Lower lobe of right lung (tissue), 2 donors: Measurements from ENCODE around the gene ZNF536. TPM values are rescaled to one million over a fixed set of nuclear protein-coding genes. Genes with fewer than 3 reads are reported as not detected.

ENCODE experiments used
- ATAC-seq, 2 donors: fragments of 200-7000 bp; cut with Tn5 transposase; one replicate each; pipeline ENCODE4 v1.9.1; 2020 to 2022; ENCODE audit warnings: mild to moderate bottlenecking in 2 of 2, moderate library complexity in 2 of 2
- DNase-seq: peaks from one replicate; pipeline ENCODE4 v3.0.0-alpha.2; 2020
- H3K27ac ChIP-seq: fragments of 200-600 bp; one replicate; pipeline ENCODE4 v1.8.0; 2022
- H3K27me3 ChIP-seq: fragments of 200-600 bp; one replicate; pipeline ENCODE4 v1.8.0; 2022; ENCODE audit warnings: low read depth
- H3K36me3 ChIP-seq: fragments of 200-600 bp; one replicate; pipeline ENCODE4 v1.8.0; 2022; ENCODE audit warnings: mild to moderate bottlenecking
- H3K4me1 ChIP-seq: fragments of 200-600 bp; one replicate; pipeline ENCODE4 v1.8.0; 2022
- H3K4me3 ChIP-seq: fragments of 200-600 bp; one replicate; pipeline ENCODE4 v1.8.0; 2022; ENCODE audit warnings: mild to moderate bottlenecking
- H3K9me3 ChIP-seq: fragments of 200-600 bp; one replicate; pipeline ENCODE4 v1.8.0; 2022
- intact Hi-C: fragments of 100-400 bp; cut with DNase I; formaldehyde crosslinking; loops from one replicate; pipeline ENCODE4 v1.11.0; 2022
- total RNA-seq: library from RNA; stranded (reverse); fragmentation: NEBNext Ultra II Directional; extraction: Animal tissue kit (Norgen Biotek cat#: 25700); gene quantifications from one replicate; pipeline ENCODE4 v1.2.1, GENCODE V29; 2021
- TF ChIP-seq, protein P1 (sequence below): fragments of 200-600 bp; IDR thresholded peaks from one replicate; pipeline ENCODE4 v1.8.0; 2022; ENCODE audit warnings: antibody characterized with exemption, mild to moderate bottlenecking
- donor health status: DM: no; HTN: yes; CAD: no; lungs with severe emphysema.

ZNF536 gene
- total RNA-seq, 1 donor from 2014 or later, result 0.12 TPM

DNA sequence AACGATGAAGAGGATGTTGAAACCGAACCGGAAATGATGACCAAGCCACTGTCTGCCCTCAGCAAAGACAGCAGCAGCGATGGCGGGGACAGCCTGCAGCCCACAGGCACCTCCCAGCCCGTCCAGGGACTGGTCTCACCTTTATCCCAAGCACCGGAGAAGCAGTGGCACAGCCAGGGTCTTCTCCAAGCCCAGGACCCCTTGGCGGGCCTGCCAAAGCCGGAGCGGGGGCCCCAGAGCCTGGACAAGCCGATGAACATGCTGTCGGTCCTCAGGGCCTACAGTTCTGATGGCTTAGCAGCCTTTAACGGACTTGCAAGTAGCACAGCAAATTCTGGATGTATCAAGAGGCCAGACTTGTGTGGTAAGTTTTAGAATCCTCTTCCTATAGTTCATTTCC lies 177.0 kb downstream of the ZNF536 start:
- TF ChIP-seq, protein P1, sequence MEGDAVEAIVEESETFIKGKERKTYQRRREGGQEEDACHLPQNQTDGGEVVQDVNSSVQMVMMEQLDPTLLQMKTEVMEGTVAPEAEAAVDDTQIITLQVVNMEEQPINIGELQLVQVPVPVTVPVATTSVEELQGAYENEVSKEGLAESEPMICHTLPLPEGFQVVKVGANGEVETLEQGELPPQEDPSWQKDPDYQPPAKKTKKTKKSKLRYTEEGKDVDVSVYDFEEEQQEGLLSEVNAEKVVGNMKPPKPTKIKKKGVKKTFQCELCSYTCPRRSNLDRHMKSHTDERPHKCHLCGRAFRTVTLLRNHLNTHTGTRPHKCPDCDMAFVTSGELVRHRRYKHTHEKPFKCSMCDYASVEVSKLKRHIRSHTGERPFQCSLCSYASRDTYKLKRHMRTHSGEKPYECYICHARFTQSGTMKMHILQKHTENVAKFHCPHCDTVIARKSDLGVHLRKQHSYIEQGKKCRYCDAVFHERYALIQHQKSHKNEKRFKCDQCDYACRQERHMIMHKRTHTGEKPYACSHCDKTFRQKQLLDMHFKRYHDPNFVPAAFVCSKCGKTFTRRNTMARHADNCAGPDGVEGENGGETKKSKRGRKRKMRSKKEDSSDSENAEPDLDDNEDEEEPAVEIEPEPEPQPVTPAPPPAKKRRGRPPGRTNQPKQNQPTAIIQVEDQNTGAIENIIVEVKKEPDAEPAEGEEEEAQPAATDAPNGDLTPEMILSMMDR, result no peak
- H3K9me3 ChIP-seq, result no peaks in the 10 kb centered on the region
- no peaks in the 10 kb centered on the region for H3K4me1 ChIP-seq
- DNase-seq (no peak), ATAC-seq (no peak)
- H3K4me3 ChIP-seq, result no peak overlapping the region
- intact Hi-C loops, result no loop called here
- H3K27me3 ChIP-seq, result no peaks in the 10 kb centered on the region
- no peaks in the 10 kb centered on the region for H3K36me3 ChIP-seq
- H3K27ac ChIP-seq, result no peak overlapping the region

DNA sequence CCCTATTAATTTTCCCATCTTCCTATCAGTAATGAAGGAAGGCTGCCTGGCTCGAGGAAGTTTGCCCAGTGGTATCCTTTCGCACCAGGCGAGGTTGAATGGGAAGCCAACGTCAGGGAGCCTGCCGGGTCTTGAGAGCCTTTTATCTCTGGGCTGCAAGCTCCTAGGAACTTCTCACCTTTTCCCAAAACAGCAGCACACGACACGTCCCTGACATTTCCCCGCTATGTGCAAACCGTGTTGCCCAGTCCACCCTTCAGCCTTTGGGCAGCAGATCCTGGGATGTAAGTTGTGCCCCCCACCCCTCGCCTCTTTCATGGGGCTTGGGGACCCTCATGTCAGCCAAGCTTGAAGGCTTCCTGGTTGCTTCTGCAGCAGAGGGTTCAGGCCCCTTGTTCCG lies 179.1 kb downstream of the ZNF536 start:
- no peaks in the 10 kb centered on the region for H3K9me3 ChIP-seq
- no peaks in the 10 kb centered on the region for H3K27me3 ChIP-seq
- ATAC-seq, result no peak

DNA sequence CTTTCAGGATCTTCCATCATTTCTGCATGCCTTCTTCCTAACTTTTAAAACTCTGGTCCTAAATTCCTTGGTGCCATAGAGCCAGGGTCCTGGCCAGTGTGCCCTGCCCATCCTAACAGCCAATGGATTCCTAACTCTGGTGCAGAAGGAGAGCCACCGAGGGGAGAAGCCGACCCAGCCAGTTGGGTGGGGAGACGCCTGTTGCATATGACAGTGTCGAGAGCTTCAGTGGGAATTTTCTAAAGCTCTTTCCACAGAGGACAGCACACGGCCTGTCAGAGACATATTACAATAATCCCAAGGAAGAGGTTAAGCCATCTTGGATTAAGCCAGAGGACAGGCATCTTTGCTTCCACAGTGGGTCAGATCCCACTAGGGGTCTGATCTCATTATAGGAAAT lies 180.4 kb downstream of the ZNF536 start:
- no peak for DNase-seq
- Histone ChIP-seq H3K36me3 (no peaks in the 10 kb centered on the region), H3K27ac (no peak overlapping the region), H3K9me3 (no peaks in the 10 kb centered on the region), H3K4me1 (no peaks in the 10 kb centered on the region), H3K27me3 (no peaks in the 10 kb centered on the region), H3K4me3 (no peak overlapping the region)
- ATAC-seq, result no peak
- TF ChIP-seq, protein P1, result no peak
- intact Hi-C loops, result no loop called here

More for the DNA sequence above, 179.1 kb downstream of the ZNF536 start:
- Histone ChIP-seq H3K4me3 (no peak overlapping the region), H3K36me3 (no peaks in the 10 kb centered on the region), H3K4me1 (no peaks in the 10 kb centered on the region), H3K27ac (no peak overlapping the region)
- TF ChIP-seq, protein P1, result no peak
- intact Hi-C loops, result no loop called here
- DNase-seq, result no peak

DNA sequence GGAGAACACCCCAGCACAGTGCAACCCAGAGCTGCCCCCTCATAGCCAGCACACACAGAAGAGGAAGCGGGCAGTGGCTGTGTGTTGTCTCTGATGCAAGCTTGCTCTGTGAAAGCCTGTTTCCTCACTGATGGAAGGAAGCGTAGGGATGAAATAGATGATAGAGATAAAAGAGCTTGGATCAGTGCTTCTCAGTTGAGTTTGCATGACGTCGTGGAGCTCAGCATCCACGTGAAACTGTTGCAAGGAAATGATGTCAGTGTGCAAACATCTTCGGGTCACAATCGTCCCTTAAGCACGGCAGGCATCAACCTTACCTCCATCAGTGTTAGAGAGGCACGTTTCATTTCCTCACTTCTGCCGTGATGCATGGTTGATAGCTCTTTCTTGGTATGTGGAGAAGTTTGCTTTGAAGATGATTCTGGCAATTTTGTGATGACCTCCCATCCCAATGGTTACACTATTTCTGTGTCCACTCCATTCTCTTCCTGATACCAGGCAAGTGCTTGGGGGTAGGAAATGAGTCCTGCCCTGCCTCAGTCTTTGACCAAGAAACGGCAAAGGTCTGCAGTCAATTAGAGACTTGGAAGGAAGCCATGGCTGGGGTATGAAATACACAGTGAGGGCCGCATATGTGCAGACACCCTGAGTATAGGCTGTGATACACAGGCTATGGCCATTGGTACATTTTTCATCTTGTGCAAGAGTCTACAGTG lies 183.0 kb downstream of the ZNF536 start:
- intact Hi-C loops, result no loop called here
- Histone ChIP-seq H3K4me3 (no peak overlapping the region), H3K27ac (no peak overlapping the region), H3K9me3 (no peaks in the 10 kb centered on the region), H3K36me3 (no peaks in the 10 kb centered on the region), H3K27me3 (peaks cover 10% of the 10 kb centered on the region), H3K4me1 (no peaks in the 10 kb centered on the region)
- DNase-seq (no peak), ATAC-seq (no peak)
- TF ChIP-seq, protein P1, result no peak

DNA sequence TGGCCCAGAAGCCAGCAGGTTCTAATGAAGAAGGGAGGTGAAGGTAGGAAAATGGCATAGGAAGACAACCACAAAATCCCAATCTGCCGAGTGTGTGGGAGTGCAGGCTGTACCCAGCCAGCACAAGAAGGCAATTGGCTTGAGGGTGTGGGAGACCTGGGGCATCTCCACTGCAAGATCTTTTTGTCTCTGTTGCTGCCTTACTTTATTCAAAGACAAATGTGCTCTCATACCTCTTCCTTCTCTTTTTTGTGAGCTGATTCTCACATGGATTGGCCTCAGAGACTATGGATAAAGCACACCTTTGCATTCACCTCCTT lies 183.6 kb downstream of the ZNF536 start:
- no peaks in the 10 kb centered on the region for H3K4me1 ChIP-seq
- no peaks in the 10 kb centered on the region for H3K9me3 ChIP-seq
- peaks cover 10% of the 10 kb centered on the region for H3K27me3 ChIP-seq
- intact Hi-C loops, result no loop called here
- H3K4me3 ChIP-seq, result no peak overlapping the region
- H3K36me3 ChIP-seq, result no peaks in the 10 kb centered on the region
- DNase-seq, result no peak
- TF ChIP-seq, protein P1, result no peak
- no peak overlapping the region for H3K27ac ChIP-seq
- no peak for ATAC-seq
